HPDE6-E6E7 (cell line): ENCODE measurements around the gene BRSK2.

Source experiments
- DNase-seq: peaks from one replicate; pipeline ENCODE4 v3.0.0; 2011; ENCODE audit warnings: missing footprints; ENCODE audit errors: extremely low spot score

Gene BRSK2

DNA sequence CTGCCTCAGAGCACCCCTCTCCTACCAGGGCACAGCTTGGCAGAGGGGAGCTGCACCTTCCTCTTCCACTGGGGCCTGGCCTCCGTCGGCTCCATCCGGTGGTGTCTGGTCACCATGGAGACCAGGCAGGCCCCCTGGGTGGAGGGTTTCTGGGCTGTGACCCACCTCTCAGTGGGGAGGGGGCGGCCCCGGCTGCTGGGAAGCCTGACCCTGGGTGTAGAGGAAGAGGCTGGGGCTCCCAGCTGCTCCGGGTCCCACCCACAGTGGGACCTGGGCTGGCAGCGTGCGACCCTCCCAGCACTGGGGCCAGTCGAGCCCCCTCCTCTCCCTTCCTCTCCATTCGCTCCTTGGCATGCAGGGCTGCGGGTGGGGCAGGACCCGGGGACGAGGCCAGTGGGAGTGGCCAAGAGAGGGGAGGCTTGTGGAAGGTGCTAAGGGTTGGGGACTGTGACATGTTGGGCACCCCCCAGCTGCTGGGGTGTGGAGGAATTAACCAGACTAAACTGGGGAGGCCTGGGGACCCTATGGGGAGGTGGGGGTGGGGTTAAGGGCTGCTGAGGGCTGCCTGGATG lies 46.8 kb downstream of the BRSK2 start:
- DNase-seq = no peak

DNA sequence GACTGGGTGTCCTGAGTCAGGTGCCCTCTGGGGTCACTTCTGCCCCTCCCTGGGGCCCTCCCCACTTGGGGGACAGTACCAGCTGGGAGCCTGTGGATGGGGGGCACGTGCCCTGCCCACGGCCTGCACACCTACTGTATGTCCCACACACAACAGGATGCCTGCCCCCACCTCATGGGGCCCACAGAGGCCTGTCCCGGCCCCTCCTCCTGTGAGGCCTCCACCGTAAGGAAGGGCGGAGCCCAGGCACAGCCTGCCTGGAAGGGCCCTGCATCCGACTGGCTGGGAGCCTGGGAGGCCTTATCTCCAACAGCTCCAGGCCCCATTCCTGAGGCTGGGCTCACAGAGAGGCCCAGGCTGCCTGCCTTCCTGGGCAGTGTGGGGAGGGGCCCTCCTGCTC lies 47.8 kb downstream of the BRSK2 start:
- DNase-seq = no peak

DNA sequence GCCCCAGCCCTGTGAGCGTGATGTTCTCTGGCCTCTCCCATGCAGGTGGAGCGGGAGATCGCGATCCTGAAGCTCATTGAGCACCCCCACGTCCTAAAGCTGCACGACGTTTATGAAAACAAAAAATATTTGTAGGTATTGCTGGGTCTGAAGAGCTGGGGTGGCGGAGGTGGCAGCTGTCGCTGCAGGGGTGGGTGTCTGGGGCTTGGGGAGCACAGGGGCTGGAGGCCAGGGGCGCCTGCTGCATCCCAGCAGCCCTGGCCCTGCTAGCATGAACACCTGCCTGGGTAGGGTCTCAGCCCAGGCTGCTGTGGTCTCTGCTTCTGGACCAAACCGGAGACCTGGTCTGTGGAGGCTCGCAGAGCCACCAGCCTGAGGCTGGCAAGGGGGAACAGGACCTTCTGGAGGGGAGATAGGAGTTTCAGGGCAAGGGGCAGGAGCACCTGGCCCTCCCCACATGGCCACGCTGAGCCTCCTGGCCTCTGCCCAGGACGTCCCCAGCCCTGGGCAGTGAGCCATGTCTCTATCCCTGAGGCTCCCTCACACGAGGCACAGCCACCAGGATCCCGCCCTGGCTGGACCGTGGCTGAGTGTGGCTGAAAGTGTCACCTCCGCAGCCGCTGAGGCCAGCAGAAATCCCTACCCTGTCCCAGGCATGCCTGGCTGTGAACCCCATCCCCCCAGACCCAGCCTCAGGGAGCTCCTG lies 48.7 kb downstream of the BRSK2 start:
- no peak for DNase-seq

DNA sequence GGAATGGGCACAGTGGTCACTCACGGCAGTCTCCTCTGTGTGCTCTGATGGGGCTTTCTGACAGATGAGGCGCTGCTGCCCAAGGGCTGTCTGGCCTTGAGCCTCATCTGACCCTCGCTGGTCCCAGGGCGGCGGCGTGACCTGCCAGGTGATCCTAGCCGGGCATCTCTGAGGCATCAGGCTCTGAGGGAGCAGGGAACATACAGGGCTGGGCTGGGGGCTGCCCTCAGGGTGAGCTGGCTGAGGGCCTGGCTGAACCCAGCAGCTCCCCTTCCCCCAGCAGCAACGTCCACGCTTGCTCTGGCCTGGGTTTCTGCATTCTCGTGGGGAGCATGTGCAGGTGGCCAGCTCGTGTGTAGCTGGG lies 49.2 kb downstream of the BRSK2 start:
- no peak for DNase-seq

DNA sequence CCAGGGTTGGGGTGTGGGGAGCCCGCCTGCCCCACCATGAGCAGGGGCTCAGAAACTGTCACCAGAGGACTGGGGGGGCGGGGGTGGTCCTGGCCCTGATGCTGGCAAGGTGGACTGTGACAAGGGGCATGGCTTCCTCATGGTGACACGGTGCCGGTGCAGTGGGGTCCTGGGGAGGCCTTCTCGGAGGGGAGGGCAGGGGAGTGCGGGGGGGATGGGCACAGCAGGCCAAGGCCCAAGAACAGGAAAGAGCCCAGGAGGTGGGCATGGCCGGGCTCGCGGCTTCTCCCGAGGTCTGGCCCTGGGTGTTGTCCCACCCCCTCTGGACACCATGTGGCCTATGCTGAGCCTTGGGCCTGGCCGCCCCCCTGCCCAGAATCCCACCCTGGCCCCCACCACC lies 49.6 kb downstream of the BRSK2 start:
- no peak for DNase-seq

DNA sequence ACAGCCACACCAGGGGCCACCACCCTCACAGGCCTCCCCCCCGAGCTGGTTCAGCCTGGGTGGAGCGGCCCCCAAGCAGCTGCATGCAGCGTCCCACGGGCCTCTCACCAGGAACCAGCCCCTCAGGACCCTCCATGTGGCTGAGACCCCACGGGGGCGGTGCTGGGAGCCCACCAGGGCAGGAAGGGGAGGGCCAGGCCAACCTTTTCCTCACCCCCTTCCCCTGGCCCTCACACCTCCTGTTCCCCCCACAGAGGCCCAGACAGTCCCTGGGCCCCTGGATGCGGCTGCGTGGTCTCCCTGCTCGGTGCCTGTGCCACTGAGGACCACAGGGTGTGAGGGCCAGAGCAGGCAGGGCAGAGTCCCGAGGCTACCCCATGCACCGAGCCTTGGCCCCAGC lies 50.3 kb downstream of the BRSK2 start:
- no peak for DNase-seq

DNA sequence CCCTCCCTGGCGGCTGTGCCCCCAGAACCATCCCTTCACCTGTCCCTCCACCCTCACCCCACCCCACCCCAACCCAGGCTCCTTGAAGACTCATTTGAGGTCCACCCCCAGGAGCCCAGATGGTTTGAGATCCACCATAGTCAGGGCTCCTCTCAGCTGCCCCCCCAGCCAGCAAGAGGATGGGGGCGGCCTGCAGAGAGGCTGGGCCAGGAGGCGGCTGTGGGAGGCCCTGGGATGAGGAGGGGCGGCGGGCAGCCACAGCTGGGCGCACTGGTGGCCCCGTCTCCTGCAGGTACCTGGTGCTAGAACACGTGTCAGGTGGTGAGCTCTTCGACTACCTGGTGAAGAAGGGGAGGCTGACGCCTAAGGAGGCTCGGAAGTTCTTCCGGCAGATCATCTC lies 50.8 kb downstream of the BRSK2 start:
- no peak for DNase-seq

DNA sequence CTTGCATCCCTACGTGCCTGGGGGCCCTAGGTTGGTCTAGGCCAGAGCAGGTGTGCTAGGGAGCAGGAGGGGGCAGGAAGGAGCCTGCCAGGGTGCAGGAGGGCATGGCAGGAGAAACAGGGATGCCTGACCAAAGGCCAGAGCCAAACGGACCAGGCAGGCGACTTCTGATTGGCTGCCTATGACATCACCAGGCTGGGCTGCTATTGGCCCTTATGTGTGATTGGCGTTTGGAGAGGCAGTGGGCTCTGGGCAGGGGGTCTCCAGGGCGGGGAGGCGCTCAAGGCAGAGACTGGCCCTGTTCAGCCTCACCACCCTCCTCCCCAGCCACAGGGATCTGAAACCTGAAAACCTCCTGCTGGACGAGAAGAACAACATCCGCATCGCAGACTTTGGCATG lies 52.4 kb downstream of the BRSK2 start:
- DNase-seq = no peak

DNA sequence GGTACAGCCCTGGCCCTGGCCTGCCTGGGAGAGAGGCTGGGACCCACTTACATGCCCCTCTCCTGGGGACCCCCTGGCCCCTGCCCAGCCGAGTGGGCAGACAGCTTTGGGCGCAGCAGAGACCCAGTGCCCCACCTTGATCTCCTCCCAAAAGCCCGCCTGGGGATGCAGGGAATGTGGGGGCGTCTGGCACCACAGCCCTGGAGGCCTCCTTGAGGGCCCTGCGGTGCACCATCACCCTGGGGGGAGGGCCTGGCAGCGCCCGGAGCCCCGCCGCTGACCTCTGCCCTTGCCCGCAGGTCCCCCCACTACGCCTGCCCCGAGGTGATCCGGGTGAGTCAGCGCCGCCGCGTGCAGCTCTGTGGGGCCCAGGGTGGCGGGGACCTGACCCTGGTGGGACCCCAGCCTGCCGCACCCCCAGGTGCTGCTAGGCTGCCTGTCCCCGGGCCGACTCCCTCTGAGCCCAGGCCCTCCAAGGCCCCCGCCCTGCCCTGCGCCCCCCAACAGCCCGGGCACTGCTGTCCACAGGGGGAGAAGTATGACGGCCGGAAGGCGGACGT lies 53.2 kb downstream of the BRSK2 start:
- no peak for DNase-seq

DNA sequence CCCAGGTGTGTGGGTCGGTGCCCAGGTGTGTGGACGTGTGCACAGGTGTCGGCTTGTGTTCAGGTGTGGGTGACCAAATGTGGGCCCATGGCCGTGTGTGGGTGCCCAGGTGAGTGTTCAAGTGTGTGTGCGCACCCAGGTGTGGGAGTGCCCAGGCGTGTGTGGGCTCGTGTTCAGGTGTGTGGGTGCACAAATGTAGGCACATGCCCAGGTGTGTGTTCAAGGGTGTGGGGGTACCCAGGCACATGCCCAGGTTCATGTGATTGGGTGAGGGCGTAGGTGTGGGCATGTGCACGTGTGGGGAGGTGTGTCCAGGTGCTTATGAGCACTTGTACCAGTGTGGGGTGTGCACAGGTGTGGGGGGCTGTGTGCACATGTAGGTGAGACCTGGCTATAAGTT lies 54.0 kb downstream of the BRSK2 start:
- no peak for DNase-seq

DNA sequence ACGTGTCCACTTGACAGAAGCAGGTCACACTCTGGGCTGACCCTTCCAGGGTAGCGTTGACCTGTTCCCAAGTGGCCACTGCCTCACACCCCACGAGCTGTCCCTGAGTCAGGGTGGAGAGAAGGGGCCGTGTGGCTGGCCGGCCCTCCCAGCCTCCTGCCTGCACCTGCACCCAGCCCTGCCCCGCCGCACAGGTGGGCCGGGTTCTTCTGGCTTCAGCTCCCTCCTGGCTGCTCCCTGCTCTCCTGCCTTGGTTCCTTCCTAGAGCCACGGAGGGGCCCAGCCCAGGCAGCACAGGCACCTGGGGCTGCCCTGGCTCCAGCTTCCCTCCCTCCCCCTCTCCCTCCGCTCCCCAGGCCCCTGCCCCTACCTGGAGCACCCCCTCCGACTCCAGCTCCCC lies 54.6 kb downstream of the BRSK2 start:
- no peak for DNase-seq

DNA sequence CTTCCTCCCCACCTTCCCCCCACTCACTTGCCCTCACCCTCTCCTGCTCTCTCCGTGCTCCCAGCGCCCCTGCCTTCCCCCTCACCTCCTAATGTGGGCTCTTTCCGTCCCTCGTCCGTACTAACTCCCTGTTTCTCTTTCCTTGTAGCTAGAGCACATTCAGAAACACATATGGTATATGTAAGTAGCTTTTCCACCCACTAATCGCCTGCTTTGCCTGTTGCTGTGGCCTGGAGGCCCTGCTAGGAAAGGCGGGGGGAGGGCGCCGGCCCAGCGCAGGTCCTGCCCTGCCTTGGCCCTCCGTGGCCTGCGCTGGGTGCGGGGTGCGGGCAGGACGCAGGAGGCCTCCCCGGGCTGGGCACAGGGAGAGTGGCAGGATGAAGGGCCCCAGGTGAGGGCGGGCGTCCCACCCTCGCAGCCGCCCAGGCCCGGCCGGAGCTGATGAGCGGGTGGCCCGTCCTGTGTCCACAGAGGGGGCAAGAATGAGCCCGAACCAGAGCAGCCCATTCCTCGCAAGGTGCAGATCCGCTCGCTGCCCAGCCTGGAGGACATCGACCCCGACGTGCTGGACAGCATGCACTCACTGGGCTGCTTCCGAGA lies 55.2 kb downstream of the BRSK2 start:
- no peak for DNase-seq

DNA sequence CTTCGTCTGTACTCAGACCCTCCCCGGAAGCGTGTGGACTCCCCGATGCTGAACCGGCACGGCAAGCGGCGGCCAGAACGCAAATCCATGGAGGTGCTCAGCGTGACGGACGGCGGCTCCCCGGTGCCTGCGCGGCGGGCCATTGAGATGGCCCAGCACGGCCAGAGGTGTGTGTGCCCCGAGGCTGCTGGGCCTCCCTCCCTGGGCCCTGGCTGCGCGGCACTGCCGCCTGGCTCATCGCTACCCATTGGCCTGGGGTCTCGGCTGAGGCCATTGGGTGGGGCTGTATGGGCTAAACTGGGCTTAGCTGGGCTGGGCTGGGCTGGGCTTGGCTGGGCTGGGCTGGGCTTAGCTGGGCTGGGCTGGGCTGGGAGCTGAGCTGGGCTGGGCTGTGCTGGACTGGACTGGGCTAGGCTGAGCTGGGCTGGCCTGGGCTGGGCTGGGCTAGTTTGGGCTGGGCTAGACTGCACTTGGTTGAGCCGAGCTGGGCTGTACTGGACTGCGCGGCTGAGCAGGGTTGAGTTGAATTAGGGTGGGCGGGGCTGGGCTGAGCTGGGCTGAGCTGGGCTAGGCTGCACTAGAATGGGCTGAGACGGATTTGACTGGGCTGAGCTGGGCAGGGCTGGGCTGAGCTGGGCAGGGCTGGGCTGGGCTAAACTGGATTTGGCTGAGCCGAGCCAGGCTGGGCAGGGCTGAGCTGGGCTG lies 56.2 kb downstream of the BRSK2 start:
- no peak for DNase-seq

DNA sequence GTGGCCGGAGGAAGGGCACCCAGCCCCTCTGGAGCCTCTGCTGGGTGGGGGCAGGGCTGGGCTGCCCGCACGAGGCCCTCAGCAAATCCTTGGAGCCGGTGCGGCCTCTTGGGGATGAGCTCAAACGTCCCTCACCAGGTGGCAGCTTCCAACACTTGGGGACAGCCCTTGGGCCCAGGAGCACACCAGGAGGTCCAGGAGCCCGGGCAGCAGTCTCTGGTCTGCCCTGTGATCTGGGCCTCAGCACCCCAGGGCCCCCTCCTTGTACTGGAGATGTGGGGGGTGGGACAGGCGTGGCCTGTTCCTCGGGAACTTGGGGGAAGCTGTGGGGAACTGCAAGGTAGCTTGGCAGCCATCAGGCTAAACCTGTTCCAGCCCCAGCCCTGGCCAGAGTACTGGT lies 56.9 kb downstream of the BRSK2 start:
- no peak for DNase-seq

DNA sequence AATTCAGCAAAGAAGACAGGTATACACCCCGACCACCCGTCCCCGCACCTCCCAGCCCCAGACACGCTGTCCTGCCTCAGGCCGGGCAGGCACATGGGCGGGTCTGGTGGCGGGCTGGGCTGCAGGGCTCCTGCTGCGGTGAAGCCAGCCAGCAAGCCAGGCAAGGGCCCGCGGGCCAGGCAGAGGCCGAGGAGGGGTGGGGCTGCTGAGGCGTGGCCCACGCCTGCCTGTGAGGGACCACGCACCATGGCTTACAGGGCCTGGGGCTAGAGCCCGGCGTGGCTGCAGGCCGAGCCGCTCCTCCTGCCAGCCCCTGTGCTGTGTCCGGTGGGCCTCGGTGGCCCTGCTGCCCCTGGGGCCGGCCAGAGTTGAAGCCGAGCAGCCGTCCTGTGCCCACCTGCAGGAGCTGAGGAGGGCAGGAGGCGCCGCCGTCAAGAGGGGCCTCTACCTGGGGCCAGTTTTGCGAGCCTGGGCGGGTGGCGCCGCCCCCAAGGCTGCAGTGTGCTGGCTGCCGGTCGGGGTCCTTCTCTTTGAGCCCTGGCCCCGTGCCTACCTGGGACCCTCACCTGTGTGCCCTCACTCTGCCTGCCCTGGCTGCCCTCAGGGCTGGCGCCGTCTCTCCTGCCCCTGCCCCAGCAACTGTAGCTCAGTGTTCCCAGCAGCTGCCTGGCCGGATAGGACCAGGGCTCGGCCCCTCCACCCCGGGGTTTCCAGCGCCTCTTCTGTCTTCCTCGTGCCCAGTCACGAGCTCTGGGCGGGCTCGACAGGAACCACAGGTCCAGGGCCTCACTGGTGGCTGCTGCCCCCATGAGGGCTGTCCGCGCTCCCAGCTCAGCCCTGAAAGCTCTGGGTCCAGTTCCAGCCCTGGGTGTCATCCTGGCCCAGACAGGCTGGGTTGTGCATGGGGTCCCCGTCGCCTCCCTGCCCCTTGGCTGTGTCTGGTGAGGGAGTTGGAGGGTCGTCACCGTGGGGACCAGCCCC lies 58.4 kb downstream of the BRSK2 start:
- no peak for DNase-seq

DNA sequence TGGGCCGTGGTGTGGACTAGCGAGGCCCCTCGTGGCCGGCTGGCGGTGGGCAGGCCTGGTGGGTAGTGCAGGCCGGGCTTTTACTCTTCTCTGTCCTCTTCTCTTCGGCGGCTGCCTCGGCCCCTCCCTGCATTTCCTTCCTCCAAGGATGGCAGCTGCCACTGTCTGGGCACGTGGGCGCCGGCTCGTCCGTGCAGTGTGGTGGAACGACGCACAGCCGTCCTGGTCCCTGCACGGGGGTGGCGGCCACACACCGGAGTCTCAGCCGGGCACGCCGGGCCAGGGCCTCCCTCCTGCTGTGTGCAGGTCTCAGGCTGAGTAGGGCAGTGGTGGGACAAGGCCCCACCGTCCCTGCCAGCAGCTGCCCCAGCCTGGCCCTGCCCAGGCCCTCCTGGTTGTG lies 59.1 kb downstream of the BRSK2 start:
- DNase-seq = no peak

DNA sequence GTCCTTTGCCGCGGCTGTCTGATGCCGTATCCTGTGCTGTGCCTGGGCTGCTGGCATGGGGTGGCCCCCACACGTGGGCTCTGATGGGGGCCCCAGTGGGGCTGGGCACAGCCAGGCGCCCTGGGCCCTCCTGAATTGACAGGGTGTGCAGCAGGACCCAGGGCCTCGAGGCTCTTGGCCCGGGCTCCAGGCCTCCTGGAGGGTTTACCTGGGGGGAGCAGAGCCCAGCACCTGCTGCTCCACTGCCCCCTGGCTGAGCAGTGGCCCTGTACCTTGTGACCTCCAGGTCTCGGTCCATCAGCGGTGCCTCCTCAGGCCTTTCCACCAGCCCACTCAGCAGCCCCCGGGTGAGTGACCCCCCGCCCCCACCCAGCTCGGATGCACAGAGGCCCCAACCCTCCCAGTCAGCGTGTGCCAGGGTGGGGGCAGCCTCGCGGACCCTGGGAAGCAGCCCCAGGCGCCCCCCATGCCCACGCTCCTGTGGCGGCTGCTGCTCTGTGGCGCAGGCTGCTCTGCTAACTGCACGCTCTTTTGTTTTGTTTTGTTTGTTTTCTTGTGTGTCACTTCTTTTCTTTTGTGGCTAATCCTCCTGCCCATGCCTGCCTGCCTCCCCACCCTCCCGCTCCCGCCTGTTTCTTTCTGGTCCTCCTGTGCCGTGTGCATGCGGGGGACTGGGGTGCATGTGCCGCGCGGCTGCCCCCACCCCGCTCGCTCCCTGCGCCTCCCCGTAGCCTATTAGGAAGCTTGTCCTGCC lies 59.9 kb downstream of the BRSK2 start:
- DNase-seq = no peak

DNA sequence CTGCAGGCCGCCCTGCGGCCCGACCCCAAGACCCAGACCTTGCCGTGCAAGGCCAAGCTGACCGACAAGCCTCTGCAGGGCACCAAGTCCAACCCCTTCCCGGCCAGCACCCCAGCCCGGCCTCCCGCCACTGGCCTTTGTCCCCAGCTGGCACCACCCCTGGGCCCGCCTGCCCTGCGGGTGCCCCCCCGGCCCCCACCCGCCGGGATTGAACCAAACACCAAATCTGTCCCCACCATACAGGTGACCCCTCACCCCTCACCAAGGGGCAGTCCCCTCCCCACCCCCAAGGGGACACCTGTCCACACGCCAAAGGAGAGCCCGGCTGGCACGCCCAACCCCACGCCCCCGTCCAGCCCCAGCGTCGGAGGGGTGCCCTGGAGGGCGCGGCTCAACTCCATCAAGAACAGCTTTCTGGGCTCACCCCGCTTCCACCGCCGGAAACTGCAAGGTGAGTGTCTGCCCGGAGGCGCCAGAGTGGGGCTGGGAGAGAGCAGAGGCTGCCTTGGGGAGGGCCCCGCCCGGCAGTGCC lies 60.7 kb downstream of the BRSK2 start:
- DNase-seq = no peak

DNA sequence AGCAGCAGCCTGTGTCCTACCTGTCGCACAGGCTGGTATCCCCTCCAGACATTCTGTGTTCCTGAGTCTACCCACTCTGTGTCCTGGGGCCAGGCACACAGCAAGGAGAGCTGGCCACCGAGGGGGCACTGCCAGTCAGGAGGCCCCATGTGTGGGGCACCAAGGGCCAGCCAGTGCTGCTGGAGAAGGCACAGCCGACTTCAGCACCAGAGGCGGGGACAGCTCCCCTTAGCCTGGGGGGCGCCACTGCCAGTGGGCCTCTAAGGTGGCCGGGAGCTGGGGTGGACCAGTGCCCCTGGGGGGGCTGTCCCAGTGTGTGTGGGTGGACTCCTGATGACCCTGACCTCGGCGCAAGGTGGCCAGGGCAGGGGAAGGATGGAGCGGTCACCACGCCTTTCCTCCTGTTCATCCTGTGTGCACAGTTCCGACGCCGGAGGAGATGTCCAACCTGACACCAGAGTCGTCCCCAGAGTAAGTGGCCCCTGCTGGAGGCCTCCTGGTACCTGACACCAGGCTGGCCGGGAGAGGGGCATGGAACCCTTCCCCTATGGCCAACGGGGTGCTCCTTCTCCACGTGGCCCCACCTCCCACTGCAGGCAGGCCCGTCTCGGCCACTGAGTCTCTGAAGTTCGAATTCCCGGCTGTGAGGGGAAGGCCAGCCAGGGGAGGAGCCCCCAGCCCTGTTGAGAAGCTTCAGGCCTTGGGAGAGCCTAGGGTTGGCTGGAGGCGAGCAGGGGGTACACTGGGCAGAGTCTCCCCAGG lies 61.4 kb downstream of the BRSK2 start:
- DNase-seq = no peak
